SK-N-MC (cell line): ENCODE measurements around the gene CTNNA3.

ENCODE experiments used
- EZH2 ChIP-seq: fragments of 200-600 bp; sonication (generic); IDR thresholded peaks from one replicate; pipeline ENCODE4 v1.6.1; 2017; ENCODE audit warnings: antibody characterized with exemption
- FOXP2 ChIP-seq: optimal IDR thresholded peaks from 2 replicates; pipeline ENCODE3; 2011; ENCODE audit warnings: mild to moderate bottlenecking, moderate library complexity; ENCODE audit not compliant: insufficient read depth; ENCODE audit errors: extremely low read length, control extremely low read depth
- POLR2AphosphoS5 ChIP-seq: IDR thresholded peaks from 2 replicates; pipeline ENCODE4 v1.6.1; 2012; ENCODE audit warnings: mild to moderate bottlenecking, low read depth, low read length, borderline replicate concordance

DNA sequence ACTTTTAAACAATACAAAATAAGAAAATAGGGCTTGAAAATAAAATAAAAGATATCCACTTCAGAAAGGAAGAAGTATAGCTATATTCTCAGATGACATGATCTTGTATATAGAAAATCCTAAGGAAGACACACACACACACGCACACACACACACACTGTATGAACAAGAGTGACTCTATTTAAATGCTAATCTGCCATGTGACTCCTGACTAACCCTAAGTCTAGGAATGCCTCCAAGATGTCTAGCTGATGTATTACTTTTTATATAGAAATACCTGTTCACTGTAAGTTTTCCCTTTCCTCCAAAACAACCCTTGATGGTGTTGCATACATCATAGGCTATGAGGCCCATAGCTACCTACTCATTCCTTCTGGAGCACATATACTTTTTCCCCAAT lies 943.3 kb downstream of the CTNNA3 start:
- TF ChIP-seq EZH2 = no peak
- no peak for TF ChIP-seq POLR2AphosphoS5
- TF ChIP-seq FOXP2 = no peak
